ENCODE measurements around the gene NANOS3. TPM values are rescaled to one million over a fixed set of nuclear protein-coding genes. Genes with fewer than 3 reads are reported as not detected.
A peak's percentile ranks its signal among the peaks of the same experiment; 100 is the strongest.
"Not testable (repeated sequence)": the region's sequence is repeated elsewhere in the genome, so short reads cannot be mapped to it uniquely, and the experiment has no call there.

NANOS3 gene
- total and polyA plus RNA-seq, 2 donors from 2014 or later = 0.35 TPM; not detected in 1

DNA sequence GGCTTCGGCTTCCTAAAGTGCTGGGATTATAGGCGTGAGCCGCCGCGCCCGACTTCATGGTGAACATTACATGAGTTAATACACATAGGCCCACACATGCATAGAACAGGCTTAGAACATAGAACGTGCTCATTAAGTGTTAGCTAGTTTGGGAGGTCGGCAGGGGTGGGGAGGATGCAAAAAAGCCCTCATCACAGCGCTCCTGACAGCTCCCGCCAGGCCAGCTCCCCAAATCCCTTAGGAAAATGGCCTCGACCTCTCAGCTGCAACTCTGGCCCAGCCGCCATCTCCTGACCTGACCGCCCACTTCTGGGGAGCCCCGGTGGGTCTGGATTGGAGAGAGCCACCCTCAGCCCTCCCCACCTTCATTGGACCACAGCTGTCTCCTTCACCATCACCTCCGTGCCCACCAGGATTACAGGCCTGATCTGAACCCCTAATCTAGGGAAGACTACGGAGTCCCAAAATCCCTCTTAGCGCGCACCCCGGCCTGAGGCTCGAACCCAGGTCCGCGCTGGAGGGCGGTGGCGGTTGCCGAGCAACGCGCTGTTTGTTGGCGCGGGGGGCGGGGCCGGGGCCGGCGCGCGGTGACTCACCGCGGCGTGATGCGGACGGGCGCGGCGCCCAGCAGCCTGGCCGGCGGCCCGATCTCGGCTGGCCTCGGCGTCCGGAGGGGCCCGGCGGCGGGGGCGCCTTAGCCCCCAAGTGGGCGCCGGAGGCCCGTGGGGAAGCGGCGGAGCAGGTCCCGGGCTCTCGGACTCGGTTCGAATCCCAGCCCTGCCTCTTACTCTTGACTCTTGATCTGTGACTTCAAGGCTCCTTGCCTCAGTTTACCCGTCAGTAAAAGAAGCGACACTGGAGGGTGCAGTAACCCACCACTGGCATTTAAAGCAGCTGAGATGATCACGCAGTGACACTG lies 26.7 kb upstream of the NANOS3 start:
- H3K9ac ChIP-seq (ENCODE audit: low read length in 3 of 3) = peak overlapping the region in 2 of 3 donors; percentile 10 to 43
- H3K9me3 ChIP-seq (ENCODE audit: control insufficient read depth in 2 of 3, insufficient read depth in 1 of 3, low read length in 3 of 3) = no peaks in the 10 kb centered on the region
- peak overlapping the region; percentile 78 to 94 for H3K27ac ChIP-seq (ENCODE audit: low read depth in 2 of 2, low read length in 2 of 2)
- peak; percentile 78 to 94 (median 85) for DNase-seq
- TF ChIP-seq, protein P1, sequence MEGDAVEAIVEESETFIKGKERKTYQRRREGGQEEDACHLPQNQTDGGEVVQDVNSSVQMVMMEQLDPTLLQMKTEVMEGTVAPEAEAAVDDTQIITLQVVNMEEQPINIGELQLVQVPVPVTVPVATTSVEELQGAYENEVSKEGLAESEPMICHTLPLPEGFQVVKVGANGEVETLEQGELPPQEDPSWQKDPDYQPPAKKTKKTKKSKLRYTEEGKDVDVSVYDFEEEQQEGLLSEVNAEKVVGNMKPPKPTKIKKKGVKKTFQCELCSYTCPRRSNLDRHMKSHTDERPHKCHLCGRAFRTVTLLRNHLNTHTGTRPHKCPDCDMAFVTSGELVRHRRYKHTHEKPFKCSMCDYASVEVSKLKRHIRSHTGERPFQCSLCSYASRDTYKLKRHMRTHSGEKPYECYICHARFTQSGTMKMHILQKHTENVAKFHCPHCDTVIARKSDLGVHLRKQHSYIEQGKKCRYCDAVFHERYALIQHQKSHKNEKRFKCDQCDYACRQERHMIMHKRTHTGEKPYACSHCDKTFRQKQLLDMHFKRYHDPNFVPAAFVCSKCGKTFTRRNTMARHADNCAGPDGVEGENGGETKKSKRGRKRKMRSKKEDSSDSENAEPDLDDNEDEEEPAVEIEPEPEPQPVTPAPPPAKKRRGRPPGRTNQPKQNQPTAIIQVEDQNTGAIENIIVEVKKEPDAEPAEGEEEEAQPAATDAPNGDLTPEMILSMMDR (IDR thresholded peaks at IDR 0.05; ENCODE audit: borderline replicate concordance, extremely low read depth, insufficient read depth) = no peak
- H3K36me3 ChIP-seq (ENCODE audit: control insufficient read depth in 2 of 3, insufficient read depth in 3 of 3, low read length in 3 of 3) = no peaks in the 10 kb centered on the region
- H3K27me3 ChIP-seq (ENCODE audit: control insufficient read depth, insufficient read depth, low read length) = no peaks in the 10 kb centered on the region
- no peak for FAIRE-seq
- intact Hi-C loops (cut with DNase I) = no loop called here
- H3K4me1 ChIP-seq (ENCODE audit: control insufficient read depth in 2 of 3, insufficient read depth in 2 of 3, low read depth in 1 of 3, low read length in 3 of 3) = peaks cover 4 to 23% (median 10%) of the 10 kb centered on the region in 3 donors
- H3K4me3 ChIP-seq (ENCODE audit: low read length in 3 of 3) = peak overlapping the region; percentile 28 to 36 (median 34)

DNA sequence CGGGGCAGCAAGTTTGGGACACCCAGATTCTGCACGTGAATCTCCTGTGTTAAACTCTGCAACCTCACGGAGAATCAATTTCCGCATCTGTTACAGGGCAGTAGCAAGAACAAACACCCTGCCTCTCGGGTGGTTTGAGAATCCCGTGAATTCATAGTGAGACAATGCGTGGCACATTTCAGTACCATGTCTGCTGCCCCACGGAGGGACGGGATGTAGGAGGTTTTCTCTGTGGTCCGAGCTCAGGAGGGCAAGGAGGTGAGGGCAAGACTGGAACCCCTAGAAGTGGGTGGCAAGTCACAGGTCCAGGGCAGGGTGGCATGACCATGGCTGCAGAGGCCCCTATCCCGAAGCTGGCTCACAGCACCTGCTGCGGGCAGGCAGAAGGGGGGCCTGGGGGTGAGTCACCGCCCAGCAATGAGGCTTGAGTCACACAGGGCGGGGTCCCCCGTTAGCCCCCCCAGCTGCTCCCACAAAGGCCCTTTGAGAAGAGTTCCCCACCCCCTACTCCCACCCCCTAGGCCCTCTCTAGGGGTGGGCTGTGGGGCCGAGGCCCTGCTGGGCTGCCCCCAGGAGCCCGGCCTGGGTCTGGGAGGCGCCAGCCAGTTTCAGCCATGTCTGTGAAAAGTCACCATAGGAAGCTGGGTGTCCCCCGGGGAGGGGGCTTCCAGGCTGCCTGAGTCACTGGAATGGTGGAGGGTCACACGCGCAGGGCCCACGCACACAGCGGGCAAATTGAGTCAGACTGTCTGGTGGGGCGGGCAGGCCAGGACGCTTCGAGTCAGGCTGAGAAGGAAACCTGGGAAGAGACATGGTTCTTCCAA lies 25.8 kb upstream of the NANOS3 start:
- no peaks in the 10 kb centered on the region for H3K36me3 ChIP-seq (ENCODE audit: control insufficient read depth in 2 of 3, insufficient read depth in 3 of 3, low read length in 3 of 3)
- peak overlapping the region; percentile 28 to 36 (median 34) for H3K4me3 ChIP-seq (ENCODE audit: low read length in 3 of 3)
- TF ChIP-seq, protein P1 (IDR thresholded peaks at IDR 0.05; ENCODE audit: borderline replicate concordance, extremely low read depth, insufficient read depth) = no peak
- H3K27ac ChIP-seq (ENCODE audit: low read depth in 2 of 2, low read length in 2 of 2) = peak overlapping the region; percentile 78 to 94
- intact Hi-C loops (cut with DNase I) = no loop called here
- peaks cover 4 to 20% (median 10%) of the 10 kb centered on the region in 3 donors for H3K4me1 ChIP-seq (ENCODE audit: control insufficient read depth in 2 of 3, insufficient read depth in 2 of 3, low read depth in 1 of 3, low read length in 3 of 3)
- no peaks in the 10 kb centered on the region for H3K9me3 ChIP-seq (ENCODE audit: control insufficient read depth in 2 of 3, insufficient read depth in 1 of 3, low read length in 3 of 3)
- peak overlapping the region in 2 of 3 donors; percentile 10 to 43 for H3K9ac ChIP-seq (ENCODE audit: low read length in 3 of 3)
- no peaks in the 10 kb centered on the region for H3K27me3 ChIP-seq (ENCODE audit: control insufficient read depth, insufficient read depth, low read length)
- DNase-seq = peak in 4 of 5 donors; percentile 49 to 97 (median 76)
- no peak for FAIRE-seq

DNA sequence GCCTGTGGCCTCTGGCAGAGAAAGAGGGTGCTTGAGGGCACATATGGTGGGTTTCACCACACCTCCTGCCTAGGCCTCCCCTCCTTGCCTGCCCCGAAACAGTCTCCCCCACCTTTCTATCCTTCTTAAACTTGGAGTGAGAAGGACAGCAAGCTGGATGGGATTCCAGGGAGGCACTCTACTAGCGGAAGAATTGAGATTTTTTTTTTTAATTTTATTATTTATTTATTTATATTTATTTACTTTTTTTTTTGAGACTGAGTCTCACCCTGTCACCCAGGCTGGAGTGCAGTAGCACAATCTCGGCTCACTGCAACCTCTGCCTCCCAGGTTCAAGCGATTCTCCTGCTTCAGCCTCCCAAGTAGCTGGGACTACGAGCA lies 25.2 kb upstream of the NANOS3 start:
- H3K27ac ChIP-seq (ENCODE audit: low read depth in 2 of 2, low read length in 2 of 2) = peak overlapping the region; percentile 78 to 94
- FAIRE-seq; H3K4me3 ChIP-seq (ENCODE audit: low read length in 3 of 3); DNase-seq; H3K9ac ChIP-seq (ENCODE audit: low read length in 3 of 3); intact Hi-C loops (cut with DNase I); H3K36me3 ChIP-seq (ENCODE audit: control insufficient read depth in 2 of 3, insufficient read depth in 3 of 3, low read length in 3 of 3); H3K9me3 ChIP-seq (ENCODE audit: control insufficient read depth in 2 of 3, insufficient read depth in 1 of 3, low read length in 3 of 3); H3K27me3 ChIP-seq (ENCODE audit: control insufficient read depth, insufficient read depth, low read length): not testable (repeated sequence)
- peaks cover 4 to 14% (median 6%) of the 10 kb centered on the region in 3 donors for H3K4me1 ChIP-seq (ENCODE audit: control insufficient read depth in 2 of 3, insufficient read depth in 2 of 3, low read depth in 1 of 3, low read length in 3 of 3)

DNA sequence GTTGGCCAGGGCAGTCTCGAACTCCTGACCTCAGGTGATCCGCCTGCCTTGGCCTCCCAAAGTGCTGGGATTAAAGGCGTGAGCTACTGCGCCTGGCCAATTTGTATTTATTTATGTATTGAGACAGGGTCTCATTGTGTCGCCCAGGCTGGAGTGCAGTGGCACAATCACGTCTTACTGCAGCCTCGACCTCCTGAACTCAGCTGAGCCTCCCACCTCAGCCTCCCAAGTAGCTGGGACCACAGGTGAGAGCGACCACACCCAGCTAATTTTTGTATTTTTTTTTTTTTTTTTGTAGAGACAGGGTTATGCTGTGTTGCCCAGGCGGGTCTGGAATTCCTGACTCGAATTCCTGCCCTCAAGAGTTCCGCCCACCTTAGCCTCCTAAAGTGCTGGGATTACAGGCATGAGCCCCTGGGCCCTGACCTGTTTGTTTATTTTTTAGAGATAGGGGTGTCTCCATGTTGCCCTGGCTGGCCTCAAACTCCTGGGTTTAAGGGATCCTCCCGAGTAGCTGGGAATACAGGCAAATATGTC lies 24.7 kb upstream of the NANOS3 start:
- H3K9ac ChIP-seq (ENCODE audit: low read length in 3 of 3); H3K4me3 ChIP-seq (ENCODE audit: low read length in 3 of 3); H3K27me3 ChIP-seq (ENCODE audit: control insufficient read depth, insufficient read depth, low read length); H3K36me3 ChIP-seq (ENCODE audit: control insufficient read depth in 2 of 3, insufficient read depth in 3 of 3, low read length in 3 of 3); H3K9me3 ChIP-seq (ENCODE audit: control insufficient read depth in 2 of 3, insufficient read depth in 1 of 3, low read length in 3 of 3); H3K27ac ChIP-seq (ENCODE audit: low read depth in 2 of 2, low read length in 2 of 2); FAIRE-seq; intact Hi-C loops (cut with DNase I): not testable (repeated sequence)
- H3K4me1 ChIP-seq (ENCODE audit: control insufficient read depth in 2 of 3, insufficient read depth in 2 of 3, low read depth in 1 of 3, low read length in 3 of 3) = peaks cover 4 to 13% (median 6%) of the 10 kb centered on the region in 3 donors
- DNase-seq = peak in 1 of 5 donors; percentile 55
